MM.1S (cell line): ENCODE data around the gene INTS6L.

Experiments
- DNase-seq: peaks from one replicate; pipeline ENCODE4 v3.0.0-alpha.2; 2015
- H2AFZ ChIP-seq: fragments of 300-600 bp; sonication (generic); 2 replicates; pipeline ENCODE4 v1.6.0; 2016; ENCODE audit warnings: antibody characterized with exemption, low read length
- H3F3A ChIP-seq: fragments of 300-600 bp; sonication (generic); 2 replicates; pipeline ENCODE4 v1.6.1; 2016; ENCODE audit warnings: mild to moderate bottlenecking, antibody characterized with exemption, low read length, moderate library complexity, mixed read lengths; ENCODE audit not compliant: insufficient read depth
- H3K27ac ChIP-seq: fragments of 300-600 bp; sonication (generic); 2 replicates; pipeline ENCODE4 v1.5.1; 2016; ENCODE audit warnings: mild to moderate bottlenecking, low read length
- H3K27me3 ChIP-seq: fragments of 300-600 bp; sonication (generic); replicated peaks from 2 replicates; pipeline ENCODE4 v1.6.0; 2016; ENCODE audit warnings: low read length; ENCODE audit not compliant: insufficient read depth
- H3K36me3 ChIP-seq: fragments of 300-600 bp; sonication (generic); replicated peaks from 2 replicates; pipeline ENCODE4 v1.6.1; 2016; ENCODE audit warnings: mild to moderate bottlenecking, low read length, mixed read lengths; ENCODE audit not compliant: insufficient read depth
- H3K4me1 ChIP-seq: fragments of 300-600 bp; sonication (generic); 2 replicates; pipeline ENCODE4 v1.6.1; 2016; ENCODE audit warnings: low read length, mixed read lengths
- H3K4me2 ChIP-seq: fragments of 300-600 bp; sonication (generic); 2 replicates; pipeline ENCODE4 v1.6.0; 2016; ENCODE audit warnings: low read depth, low read length
- H3K4me3 ChIP-seq: fragments of 300-600 bp; sonication (generic); 2 replicates; pipeline ENCODE4 v1.5.1; 2016; ENCODE audit warnings: low read length, mixed read lengths
- H3K79me2 ChIP-seq: fragments of 300-600 bp; sonication (generic); 2 replicates; pipeline ENCODE4 v1.6.1; 2016; ENCODE audit warnings: mixed run types, low read length, mixed read lengths
- H3K9ac ChIP-seq: fragments of 300-600 bp; sonication (generic); 2 replicates; pipeline ENCODE4 v1.6.1; 2016; ENCODE audit warnings: low read length, mixed read lengths
- H3K9me2 ChIP-seq: fragments of 300-600 bp; sonication (generic); replicated peaks from 2 replicates; pipeline ENCODE4 v1.6.1; 2016; ENCODE audit warnings: mild to moderate bottlenecking, low read length, mixed read lengths; ENCODE audit not compliant: insufficient read depth
- H3K9me3 ChIP-seq: fragments of 300-600 bp; sonication (generic); replicated peaks from 2 replicates; pipeline ENCODE4 v1.6.1; 2016; ENCODE audit warnings: mild to moderate bottlenecking, low read length, mixed read lengths; ENCODE audit not compliant: insufficient read depth
- H4K20me1 ChIP-seq: fragments of 300-600 bp; sonication (generic); 2 replicates; pipeline ENCODE4 v1.6.1; 2016; ENCODE audit warnings: mild to moderate bottlenecking, low read length, moderate library complexity, mixed read lengths; ENCODE audit not compliant: insufficient read depth
- CTCF ChIP-seq: fragments of 300-600 bp; sonication (generic); IDR thresholded peaks from 2 replicates; pipeline ENCODE4 v1.5.1; 2016; ENCODE audit warnings: antibody characterized with exemption, low read length, mixed read lengths
- EZH2 ChIP-seq: fragments of 300-600 bp; sonication (generic); optimal IDR thresholded peaks from 2 replicates; pipeline ENCODE3; 2017; ENCODE audit warnings: low read depth, mild to moderate bottlenecking, antibody characterized with exemption, low read length, mixed read lengths
- EZH2phosphoT487 ChIP-seq: fragments of 300-600 bp; sonication (generic); IDR thresholded peaks from 2 replicates; pipeline ENCODE4 v1.6.1; 2018; ENCODE audit warnings: antibody characterized with exemption, low read length

INTS6L gene

GRCh38 chrX:135625995-135626394, 105.5 kb downstream of the INTS6L start:
- no peaks in the 10 kb centered on the region for H3K79me2 ChIP-seq
- no peaks in the 10 kb centered on the region for H3K36me3 ChIP-seq
- H2AFZ ChIP-seq = no peak overlapping the region
- H3K27ac ChIP-seq = no peak overlapping the region
- no peaks in the 10 kb centered on the region for H3K4me1 ChIP-seq
- no peaks in the 10 kb centered on the region for H3K27me3 ChIP-seq
- no peaks in the 10 kb centered on the region for H4K20me1 ChIP-seq
- no peaks in the 10 kb centered on the region for H3F3A ChIP-seq
- no peaks in the 10 kb centered on the region for H3K9me2 ChIP-seq
- no peak overlapping the region for H3K4me3 ChIP-seq
- TF ChIP-seq EZH2 = no peak
- peak; percentile 13; the same call in 1 of the 2 replicates for TF ChIP-seq CTCF
- no peak overlapping the region for H3K4me2 ChIP-seq
- no peaks in the 10 kb centered on the region for H3K9me3 ChIP-seq
- no peak overlapping the region for H3K9ac ChIP-seq
- no peak for DNase-seq

GRCh38 chrX:135629342-135629741, 108.9 kb downstream of the INTS6L start:
- Histone ChIP-seq H3F3A (no peaks in the 10 kb centered on the region), H3K27ac (no peak overlapping the region), H3K4me2 (no peak overlapping the region), H3K36me3 (no peaks in the 10 kb centered on the region), H3K27me3 (no peaks in the 10 kb centered on the region), H3K9ac (no peak overlapping the region), H2AFZ (no peak overlapping the region), H3K9me3 (no peaks in the 10 kb centered on the region), H3K9me2 (no peaks in the 10 kb centered on the region), H3K4me3 (no peak overlapping the region), H4K20me1 (no peaks in the 10 kb centered on the region), H3K4me1 (no peaks in the 10 kb centered on the region), H3K79me2 (no peaks in the 10 kb centered on the region)
- TF ChIP-seq EZH2 = no peak
- no peak for TF ChIP-seq CTCF
- TF ChIP-seq EZH2phosphoT487 = no peak
- no peak for DNase-seq
